HEK293T (cell line): ENCODE results near the gene FAH.

ENCODE experiments used
- BHLHE40 ChIP-seq: fragments of 450-650 bp; IDR thresholded peaks from 2 replicates; pipeline ENCODE4 v1.6.1; 2016; ENCODE audit warnings: mild to moderate bottlenecking, moderate library complexity, borderline replicate concordance
- FOXA1 ChIP-seq: fragments of 450-650 bp; IDR thresholded peaks from 2 replicates; pipeline ENCODE4 v1.6.1; 2016; ENCODE audit warnings: mild to moderate bottlenecking
- FOXM1 ChIP-seq: fragments of 450-650 bp; IDR thresholded peaks from 2 replicates; pipeline ENCODE4 v1.6.1; 2017; ENCODE audit warnings: mild to moderate bottlenecking, borderline replicate concordance
- LEF1 ChIP-seq: fragments of 450-650 bp; IDR thresholded peaks from 2 replicates; pipeline ENCODE4 v1.6.1; 2017; ENCODE audit warnings: mild to moderate bottlenecking, borderline replicate concordance
- SP1 ChIP-seq: fragments of 450-650 bp; IDR thresholded peaks from 2 replicates; pipeline ENCODE4 v1.6.1; 2017
- SUZ12 ChIP-seq: fragments of 450-650 bp; IDR thresholded peaks from 2 replicates; pipeline ENCODE4 v1.6.1; 2016; ENCODE audit warnings: mild to moderate bottlenecking
- TARDBP ChIP-seq: fragments of 450-650 bp; IDR thresholded peaks from 2 replicates; pipeline ENCODE4 v1.6.1; 2016
- ZNF384 ChIP-seq: fragments of 450-650 bp; IDR thresholded peaks from 2 replicates; pipeline ENCODE4 v1.6.1; 2016

- no peak for TF ChIP-seq BHLHE40
- no peak for TF ChIP-seq FOXA1
- no peak for TF ChIP-seq LEF1
- TF ChIP-seq SP1 = no peak
- no peak for TF ChIP-seq FOXM1
- TF ChIP-seq ZNF384 = no peak
- TF ChIP-seq SUZ12 = no peak
- TF ChIP-seq TARDBP = peak; percentile 79; the same call in 1 of the 2 replicates
These were observed at the start of gene FAH for GRCh38 chr15:80152896-80153876.
